HCT116 (cell line): ENCODE results near the gene WNT3A. TPM values are rescaled to one million over a fixed set of nuclear protein-coding genes. Genes with fewer than 3 reads are reported as not detected.
A peak's percentile ranks its signal among the peaks of the same experiment; 100 is the strongest.

Experiments used
- ATAC-seq: fragments of 200-7000 bp; cut with Tn5 transposase; 2 replicates; pipeline ENCODE4 v1.9.1; 2020; ENCODE audit warnings: mild to moderate bottlenecking, moderate library complexity
- BruUV-seq: library from RNA; stranded (reverse); fragments of 400-500 nt; replicated peaks from 2 replicates; lab custom pipeline; 2021; lab: Mats Ljungman, UMichigan
- CTCF ChIA-PET: fragments of 300-600 bp; sonication (Branson Sonifier 250); formaldehyde crosslinking; loops from one replicate; lab custom pipeline; 2021; ENCODE audit warnings: antibody characterized with exemption; lab: Charles Lee
- POLR2A ChIA-PET: fragments of 300-600, 350-600 bp; sonication (Branson Sonifier 250); formaldehyde crosslinking; loops from one replicate; lab custom pipeline; 2021; ENCODE audit warnings: antibody characterized with exemption; lab: Charles Lee
- RAD21 ChIA-PET, 2 experiments: fragments of 300-600 bp; sonication (Branson Sonifier 250); formaldehyde crosslinking; loops; one replicate each; lab custom pipeline; 2023; ENCODE audit warnings: low total read pairs in 2 of 2; ENCODE audit not compliant: uncharacterized antibody in 2 of 2, unreplicated experiment in 2 of 2, low non-redundant PET in 1 of 2; lab: Charles Lee
- DNase-seq: peaks from one replicate; pipeline ENCODE4 v3.0.0-alpha.2; 2010; ENCODE audit warnings: low read depth, low spot score
- H2AFZ ChIP-seq: fragments of 200-600 bp; shearing (Covaris generic), sonication (generic); 2 replicates; pipeline ENCODE4 v1.6.1; 2017; ENCODE audit warnings: low read depth, mixed run types, mixed read lengths, antibody characterized with exemption, low read length; ENCODE audit not compliant: poor library complexity, severe bottlenecking
- H3K27ac ChIP-seq: 2 replicates; pipeline ENCODE4 v1.5.1; 2012; ENCODE audit warnings: low read depth, low read length
- H3K27me3 ChIP-seq: fragments of 200-600 bp; sonication (generic); 2 replicates; pipeline ENCODE4 v1.6.1; 2016; ENCODE audit warnings: mixed run types, low read length, mixed read lengths; ENCODE audit not compliant: insufficient read depth
- H3K36me3 ChIP-seq, 2 experiments: fragments of 200-500 bp in 1 of 2; fragments of 200-600 bp in 1 of 2; sonication (Bioruptor generic) in 1 of 2; sonication (generic) in 1 of 2; 2 replicates each; pipeline versions ENCODE4 v1.5.1 to v1.6.1; 2014 to 2016; ENCODE audit warnings: low read length in 2 of 2, inconsistent platforms in 1 of 2, mixed read lengths in 1 of 2, mixed run types in 1 of 2; ENCODE audit not compliant: insufficient read depth in 2 of 2, control insufficient read depth in 1 of 2
- H3K4me1 ChIP-seq, 2 experiments: fragments of 200-600 bp in 1 of 2; sonication (generic) in 1 of 2; 2 replicates each; pipeline versions ENCODE4 v1.5.1 to v1.6.1; 2012 to 2017; ENCODE audit warnings: low read length in 2 of 2, inconsistent platforms in 1 of 2, mild to moderate bottlenecking in 1 of 2, mixed read lengths in 1 of 2, mixed run types in 1 of 2, moderate library complexity in 1 of 2; ENCODE audit not compliant: insufficient read depth in 2 of 2, control insufficient read depth in 1 of 2
- H3K4me2 ChIP-seq: fragments of 200-600 bp; sonication (generic); 2 replicates; pipeline ENCODE4 v1.6.1; 2017; ENCODE audit warnings: mixed run types, low read length, mixed read lengths
- H3K4me3 ChIP-seq, 2 experiments: fragments of 200-600 bp in 1 of 2; sonication (generic) in 1 of 2; replicated peaks in 1 of 2; 2 replicates each; pipeline ENCODE4 v1.5.1; 2011 to 2016; ENCODE audit warnings: low read length in 2 of 2, control low read depth in 1 of 2, low read depth in 1 of 2, mild to moderate bottlenecking in 1 of 2, mixed read lengths in 1 of 2, mixed run types in 1 of 2
- H3K79me2 ChIP-seq: fragments of 200-600 bp; sonication (generic); 2 replicates; pipeline ENCODE4 v1.6.1; 2017; ENCODE audit warnings: mild to moderate bottlenecking, mixed run types, low read length, moderate library complexity, mixed read lengths; ENCODE audit not compliant: insufficient read depth
- H3K9ac ChIP-seq: fragments of 200-600 bp; sonication (generic); 2 replicates; pipeline ENCODE4 v1.6.1; 2016; ENCODE audit warnings: low read length, mixed read lengths
- H3K9me2 ChIP-seq: fragments of 200-600 bp; sonication (generic), shearing (Covaris generic); 2 replicates; pipeline ENCODE4 v1.6.1; 2017; ENCODE audit warnings: mixed run types, mild to moderate bottlenecking, moderate library complexity; ENCODE audit not compliant: insufficient read depth
- H3K9me3 ChIP-seq, 2 experiments: fragments of 200-500 bp in 1 of 2; fragments of 200-600 bp in 1 of 2; sonication (Bioruptor generic) in 1 of 2; sonication (generic) in 1 of 2; 2 replicates each; pipeline ENCODE4 v1.6.1; 2014 to 2017; ENCODE audit warnings: low read length in 2 of 2, mixed read lengths in 2 of 2, inconsistent platforms in 1 of 2, low read depth in 1 of 2, mild to moderate bottlenecking in 1 of 2, mixed run types in 1 of 2, moderate library complexity in 1 of 2; ENCODE audit not compliant: control insufficient read depth in 1 of 2, insufficient read depth in 1 of 2
- H4K20me1 ChIP-seq: fragments of 200-600 bp; sonication (generic), shearing (Covaris generic); 2 replicates; pipeline ENCODE4 v1.6.1; 2017; ENCODE audit warnings: mixed run types, mild to moderate bottlenecking, moderate library complexity; ENCODE audit not compliant: insufficient read depth
- ATF3 ChIP-seq: IDR thresholded peaks from 2 replicates; pipeline ENCODE4 v1.6.1; 2012
- CEBPB ChIP-seq: IDR thresholded peaks from 2 replicates; pipeline ENCODE4 v1.6.1; 2012; ENCODE audit warnings: low read depth
- CTCF ChIP-seq, 3 experiments: fragments of 200-600 bp in 1 of 3; sonication (generic) in 1 of 3; IDR thresholded peaks in 2 of 3; conservative IDR thresholded peaks in 1 of 3; 2 replicates each; pipeline ENCODE4 v1.5.1; 2012 to 2017; ENCODE audit warnings: low read depth in 2 of 3, low read length in 2 of 3, antibody characterized with exemption in 1 of 3, borderline replicate concordance in 1 of 3, control low read depth in 1 of 3, mild to moderate bottlenecking in 1 of 3, mixed read lengths in 1 of 3, mixed run types in 1 of 3, moderate library complexity in 1 of 3; ENCODE audit not compliant: insufficient read depth in 1 of 3
- EZH2 ChIP-seq: fragments of 200-600 bp; sonication (generic); IDR thresholded peaks from 2 replicates; pipeline ENCODE4 v1.6.1; 2017; ENCODE audit warnings: antibody characterized with exemption, mixed run types
- POLR2A ChIP-seq: IDR thresholded peaks from 2 replicates; pipeline ENCODE4 v1.7.0; 2011; ENCODE audit warnings: borderline replicate concordance; ENCODE audit not compliant: insufficient read depth, insufficient read length; ENCODE audit errors: extremely low read depth
- RAD21 ChIP-seq: IDR thresholded peaks from 2 replicates; pipeline ENCODE4 v1.6.1; 2012; ENCODE audit warnings: low read depth, mild to moderate bottlenecking
- SP1 ChIP-seq: IDR thresholded peaks from 2 replicates; pipeline ENCODE4 v1.6.1; 2012; ENCODE audit warnings: low read depth
- YY1 ChIP-seq: IDR thresholded peaks from 2 replicates; pipeline ENCODE4 v1.6.1; 2011; ENCODE audit warnings: low read length, low read depth, moderate library complexity, mild to moderate bottlenecking; ENCODE audit not compliant: insufficient replicate concordance; ENCODE audit errors: extremely low read depth
- intact Hi-C: fragments of 100-400 bp; cut with micrococcal nuclease; formaldehyde crosslinking; loops from 2 replicates; pipeline ENCODE4 v1.10.0; 2022
- total RNA-seq: library from RNA; stranded (reverse); gene quantifications from one replicate; pipeline ENCODE4 v1.2.1, GENCODE V29; 2021; ENCODE audit not compliant: unreplicated experiment

The WNT3A gene
- total RNA-seq, 1 experiment from 2014 or later, result 3.7 TPM

GRCh38 chr1:228073061-228073856, 66.5 kb downstream of the WNT3A start:
- Histone ChIP-seq H3K27ac (no peak overlapping the region), H3K9me3 (no peaks in the 10 kb centered on the region), H2AFZ (no peak overlapping the region), H3K27me3 (no peaks in the 10 kb centered on the region), H3K9ac (no peak overlapping the region), H3K4me1 (no peaks in the 10 kb centered on the region; a peak in 1 of 4 replicates), H3K9me2 (no peaks in the 10 kb centered on the region), H3K4me3 (no peak overlapping the region), H4K20me1 (no peaks in the 10 kb centered on the region), H3K4me2 (no peak overlapping the region), H3K79me2 (no peaks in the 10 kb centered on the region), H3K36me3 (no peaks in the 10 kb centered on the region)
- intact Hi-C loops, result loop anchor here (5.0 to 10.0 kb wide), 2 partner anchors 76 to 308 kb away; no protein-coding TSS in a partner anchor
- ChIA-PET POLR2A (no interaction called here), RAD21 (interaction anchor here in 1 of 2 experiments (0.8 kb wide), 1 partner anchor 74 kb away, joined by 3 read pairs; no protein-coding TSS in a partner anchor), CTCF (interaction anchor here (1.7 to 2.2 kb wide), 2 partner anchors 69 to 74 kb away, joined by 6 to 16 read pairs; no protein-coding TSS in a partner anchor)
- no peak for TF ChIP-seq POLR2A
- DNase-seq (no peak), ATAC-seq (no peak)
- no TSS peak for BruUV-seq

- POLR2A ChIA-PET, result no interaction called here
- CTCF ChIA-PET, result interaction anchor here (1.7 to 2.2 kb wide), 2 partner anchors 70 to 74 kb away, joined by 6 to 16 read pairs; no protein-coding TSS in a partner anchor
- Histone ChIP-seq H3K36me3 (no peaks in the 10 kb centered on the region), H3K27ac (no peak overlapping the region), H3K4me2 (no peak overlapping the region), H3K9me3 (no peaks in the 10 kb centered on the region), H3K9me2 (no peaks in the 10 kb centered on the region), H3K9ac (no peak overlapping the region), H3K4me1 (no peaks in the 10 kb centered on the region; a peak in 1 of 4 replicates), H3K27me3 (no peaks in the 10 kb centered on the region), H3K4me3 (no peak overlapping the region), H4K20me1 (no peaks in the 10 kb centered on the region), H3K79me2 (no peaks in the 10 kb centered on the region), H2AFZ (no peak overlapping the region)
- ATAC-seq, result peak; percentile 57
- no TSS peak for BruUV-seq
- DNase-seq, result no peak
- RAD21 ChIA-PET, result interaction anchor here in 1 of 2 experiments (0.8 kb wide), 1 partner anchor 75 kb away, joined by 3 read pairs; no protein-coding TSS in a partner anchor
- intact Hi-C loops, result loop anchor here (5.0 to 10.0 kb wide), 2 partner anchors 77 to 309 kb away; no protein-coding TSS in a partner anchor
- TF ChIP-seq CEBPB, result no peak
- no peak for TF ChIP-seq SP1
- TF ChIP-seq CTCF (IDR thresholded peaks at IDR 0.05 in 2 of 3, conservative IDR thresholded peaks at IDR 0.05 in 1 of 3; ENCODE audit: borderline replicate concordance in 1 of 3, insufficient read depth in 1 of 3, low read depth in 2 of 3, low read length in 2 of 3), result peak in 1 of 3 experiments; percentile 27; a peak in 1 of 6 replicates
- TF ChIP-seq YY1, result no peak
- TF ChIP-seq ATF3, result no peak
- no peak for TF ChIP-seq EZH2
- TF ChIP-seq RAD21, result no peak; the same call in 1 of the 2 replicates
Measured at GRCh38 chr1:228073857-228074545, 67.2 kb downstream of the WNT3A start.
